HL-60/S4 (cell line): ENCODE measurements around the gene ELMOD1.

Experiments
- in situ Hi-C: fragments of 300-500 bp; cut with MboI; formaldehyde crosslinking; loops from 2 replicates; pipeline ENCODE4 v1.14.3; 2022; ENCODE audit warnings: low sequenced_read_pairs

The ELMOD1 gene

DNA sequence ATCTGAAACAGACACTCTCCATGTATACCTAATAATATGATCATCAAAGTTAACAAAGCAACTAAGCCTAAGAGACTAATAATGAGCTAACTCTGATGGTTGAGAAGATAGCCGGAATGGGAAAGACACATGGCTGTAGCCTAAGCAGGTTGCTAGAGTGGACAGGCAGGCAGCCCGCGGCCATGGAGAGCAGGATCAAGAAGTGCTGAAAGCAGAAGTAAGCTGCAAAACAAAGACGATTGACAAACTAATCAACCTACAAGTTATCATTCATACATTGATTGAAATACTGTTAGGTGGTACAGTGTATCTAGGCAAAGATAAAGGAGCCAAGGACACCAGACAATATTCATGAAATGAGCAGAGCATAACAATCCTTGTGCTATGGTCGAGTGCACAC lies 91.6 kb downstream of the ELMOD1 start:
- in situ Hi-C loops, result loop anchor here (5.0 kb wide), 1 partner anchor 115 kb away; the partner anchor contains the start of gene ALKBH8

DNA sequence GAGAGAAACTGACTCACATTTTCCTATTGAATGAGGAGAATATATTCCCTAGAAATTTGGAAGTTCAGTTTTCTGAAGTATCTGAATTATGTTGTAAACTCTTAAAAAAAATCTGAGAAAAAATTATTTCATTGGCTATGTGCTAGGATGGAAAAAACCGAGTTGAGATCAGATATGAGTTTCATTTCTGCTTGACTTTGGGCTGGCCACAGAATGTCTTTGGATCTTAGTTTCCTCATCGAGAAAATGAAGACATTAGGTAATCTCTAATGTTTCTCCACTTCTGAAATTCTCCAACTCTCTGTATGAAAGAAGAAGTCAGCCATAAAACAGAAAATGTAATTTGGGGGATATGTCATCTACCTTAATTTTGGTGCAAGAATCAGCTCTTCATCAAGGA lies 92.1 kb downstream of the ELMOD1 start:
- in situ Hi-C loops, result loop anchor here (5.0 kb wide), 1 partner anchor 116 kb away; the partner anchor contains the start of gene ALKBH8

DNA sequence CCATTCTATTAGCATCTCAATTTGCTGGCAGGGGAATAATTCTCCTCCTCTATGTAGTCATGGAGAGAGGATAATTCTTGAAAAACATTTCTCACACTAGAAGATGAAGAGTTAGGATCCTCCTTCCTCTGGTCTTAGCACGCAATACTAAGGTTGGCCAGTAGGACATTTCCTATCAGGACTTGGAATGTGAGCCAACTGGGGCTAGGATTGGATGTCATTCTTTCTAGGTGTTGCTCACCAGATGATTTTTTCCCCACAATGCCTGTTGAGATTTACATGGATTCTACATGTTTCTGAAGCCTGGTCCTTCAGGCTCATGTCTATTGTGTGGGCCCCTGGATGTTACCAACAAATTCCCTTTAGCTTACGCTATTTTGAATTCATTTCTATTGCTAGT lies 92.9 kb downstream of the ELMOD1 start:
- in situ Hi-C loops, result loop anchor here (5.0 kb wide), 1 partner anchor 117 kb away; the partner anchor contains the start of gene ALKBH8

DNA sequence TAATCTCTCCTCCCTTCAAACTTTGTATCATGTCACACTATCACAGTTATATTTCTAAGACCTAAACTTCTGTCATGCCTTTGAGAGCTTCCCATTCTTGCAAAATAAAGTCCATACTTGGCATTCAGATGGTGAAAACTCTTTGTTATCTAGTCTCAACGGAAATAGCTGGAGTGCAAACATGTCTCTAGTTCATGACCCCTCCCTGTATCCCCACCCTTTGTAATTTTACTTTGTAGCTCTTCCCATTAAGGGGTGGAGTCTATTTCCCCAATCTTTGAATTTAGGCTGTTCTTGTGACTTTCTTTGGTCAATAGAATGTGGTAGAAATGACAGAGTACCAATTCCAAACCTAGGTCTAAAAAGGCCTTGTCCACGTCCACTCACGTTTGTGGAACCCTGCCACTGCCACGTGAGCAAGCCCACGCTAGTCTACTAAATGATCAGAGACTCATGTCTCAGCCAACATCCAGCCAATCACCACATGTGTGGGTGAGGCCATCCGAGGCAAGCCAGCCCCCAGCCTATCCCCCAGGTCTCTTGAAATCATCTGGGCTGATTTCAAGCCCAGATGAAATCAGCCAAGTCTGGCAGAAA lies 97.5 kb downstream of the ELMOD1 start:
- in situ Hi-C loops, result no loop called here

DNA sequence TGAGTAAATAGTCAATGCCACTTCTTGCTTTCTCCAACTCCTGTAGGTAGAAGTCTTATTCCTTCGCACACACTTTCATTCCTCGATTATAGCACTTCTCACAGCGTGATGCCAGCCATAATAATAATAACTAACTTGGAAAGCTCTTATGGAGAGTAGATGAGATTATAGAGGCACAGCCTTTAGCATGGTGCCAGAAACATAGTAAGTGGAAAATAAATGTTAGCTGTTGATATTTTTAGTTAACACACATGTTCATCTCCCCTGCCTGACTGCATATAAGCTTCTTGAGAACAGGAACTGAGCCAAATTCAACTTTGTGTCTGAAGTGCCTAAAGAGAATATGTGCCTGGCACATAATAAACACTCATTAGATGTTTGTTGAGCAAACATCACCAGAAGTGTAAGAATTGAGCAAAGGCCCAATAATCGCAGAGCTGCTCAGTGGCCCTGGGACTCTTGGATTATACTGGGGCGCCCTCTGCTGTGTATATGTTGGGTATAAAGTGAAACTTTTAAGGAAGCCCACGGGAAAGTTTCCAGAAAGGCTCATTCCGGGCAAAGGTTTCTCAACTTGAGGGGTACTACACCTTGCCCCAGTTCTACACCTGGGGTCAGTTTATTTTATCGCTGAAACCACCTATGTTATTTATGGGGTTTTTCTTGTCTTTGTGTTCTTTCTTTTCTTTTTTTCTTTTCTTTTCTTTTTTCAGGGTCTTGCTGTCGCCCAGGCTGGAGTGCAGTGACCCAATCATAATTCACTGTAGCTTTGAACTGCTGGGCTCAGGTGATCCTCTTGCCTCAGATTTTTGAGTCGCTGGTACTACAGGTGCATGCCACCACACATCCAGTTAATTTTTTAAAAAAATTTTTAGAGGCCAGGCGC lies 98.6 kb downstream of the ELMOD1 start:
- in situ Hi-C loops, result no loop called here

DNA sequence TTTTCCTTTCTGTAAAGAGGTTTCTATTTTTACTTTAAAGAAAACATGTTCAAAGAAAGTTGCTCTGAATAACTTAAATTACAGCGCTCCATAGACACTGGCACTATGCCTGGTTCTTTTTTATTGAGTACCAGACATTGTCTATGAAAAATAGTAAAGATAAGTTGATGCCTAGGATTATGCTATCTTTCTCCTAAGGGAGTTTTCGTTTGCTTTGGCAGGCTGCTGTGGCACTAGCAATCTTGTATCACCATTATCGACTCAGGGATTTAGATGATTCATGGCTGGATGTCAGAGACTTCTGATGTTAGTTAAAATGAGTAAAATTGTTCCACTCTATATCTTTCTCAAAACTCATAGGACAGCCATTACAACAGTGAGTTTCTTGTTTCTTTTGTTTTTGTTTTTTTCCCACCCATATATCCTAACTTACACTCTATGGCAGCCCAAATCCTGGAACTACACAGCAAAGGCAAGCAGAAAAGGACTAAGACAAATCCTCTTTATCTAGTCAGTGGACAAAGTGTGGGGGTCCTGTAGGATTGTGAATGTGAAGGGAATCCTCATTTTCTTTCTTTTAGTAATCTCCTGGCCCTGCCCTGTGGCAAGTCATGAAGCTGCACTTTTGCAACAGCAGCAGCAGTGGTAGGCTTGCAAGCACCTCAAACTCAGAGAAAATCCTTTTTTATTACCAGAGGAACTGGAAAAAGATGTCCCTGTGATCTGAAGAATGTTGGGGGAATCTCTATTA lies 100.2 kb downstream of the ELMOD1 start:
- in situ Hi-C loops, result no loop called here

DNA sequence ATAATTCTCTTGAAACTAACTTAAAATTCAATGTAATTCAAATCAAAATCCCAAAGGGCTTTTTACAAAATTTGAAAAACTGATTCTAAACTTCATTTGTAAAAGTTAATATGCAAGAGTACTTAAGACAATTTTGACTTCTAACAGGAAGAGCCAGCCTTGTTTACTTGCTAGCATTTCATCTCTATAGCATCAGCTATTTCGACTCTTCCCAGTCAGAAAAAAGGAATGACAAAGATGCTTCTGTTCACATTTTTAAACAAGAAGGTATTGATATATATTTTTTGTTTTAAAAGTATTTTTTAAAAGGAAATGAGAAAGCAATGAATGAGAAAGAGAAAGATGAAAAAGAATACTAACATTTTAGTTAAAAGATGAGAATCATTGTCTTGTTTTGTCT lies 104.5 kb downstream of the ELMOD1 start:
- in situ Hi-C loops, result no loop called here

DNA sequence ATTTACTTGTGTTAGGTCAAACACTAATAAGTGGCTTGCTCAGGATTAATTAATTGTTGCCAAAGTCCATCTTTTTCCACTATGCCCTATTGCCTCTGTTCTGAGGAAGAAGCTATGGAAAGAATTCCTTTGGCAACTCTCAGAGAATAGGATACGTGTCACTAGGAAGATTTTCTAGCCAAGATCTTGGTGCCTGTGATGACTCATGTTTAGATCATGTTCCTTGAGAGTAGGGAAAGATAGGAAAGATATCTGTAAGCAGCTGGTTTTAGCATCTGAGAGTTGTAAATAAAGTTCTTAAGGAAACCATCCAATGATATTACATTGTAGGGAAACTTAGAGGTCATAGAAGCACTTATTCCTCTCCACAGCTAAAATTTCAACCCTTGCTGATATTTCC lies 105.2 kb downstream of the ELMOD1 start:
- in situ Hi-C loops, result no loop called here

DNA sequence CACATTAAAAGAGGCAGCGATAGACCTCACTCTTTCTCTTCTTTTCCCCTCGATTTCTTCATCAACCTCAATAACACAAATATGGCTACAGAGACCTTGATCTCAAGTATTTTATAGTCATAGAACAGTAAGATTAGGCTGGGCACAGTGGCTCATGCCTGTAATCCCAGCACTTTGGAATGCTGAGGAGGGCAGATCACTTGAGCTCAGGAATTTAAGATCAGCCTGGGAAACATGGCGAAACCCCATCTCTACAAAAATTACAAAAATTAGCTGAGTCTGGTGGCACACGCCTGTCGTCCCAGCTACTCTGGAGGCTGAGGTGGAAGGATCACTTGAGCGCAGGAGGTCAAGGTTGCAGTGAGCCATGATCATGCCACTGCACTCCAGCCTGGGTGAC lies 106.3 kb downstream of the ELMOD1 start:
- in situ Hi-C loops, result no loop called here

DNA sequence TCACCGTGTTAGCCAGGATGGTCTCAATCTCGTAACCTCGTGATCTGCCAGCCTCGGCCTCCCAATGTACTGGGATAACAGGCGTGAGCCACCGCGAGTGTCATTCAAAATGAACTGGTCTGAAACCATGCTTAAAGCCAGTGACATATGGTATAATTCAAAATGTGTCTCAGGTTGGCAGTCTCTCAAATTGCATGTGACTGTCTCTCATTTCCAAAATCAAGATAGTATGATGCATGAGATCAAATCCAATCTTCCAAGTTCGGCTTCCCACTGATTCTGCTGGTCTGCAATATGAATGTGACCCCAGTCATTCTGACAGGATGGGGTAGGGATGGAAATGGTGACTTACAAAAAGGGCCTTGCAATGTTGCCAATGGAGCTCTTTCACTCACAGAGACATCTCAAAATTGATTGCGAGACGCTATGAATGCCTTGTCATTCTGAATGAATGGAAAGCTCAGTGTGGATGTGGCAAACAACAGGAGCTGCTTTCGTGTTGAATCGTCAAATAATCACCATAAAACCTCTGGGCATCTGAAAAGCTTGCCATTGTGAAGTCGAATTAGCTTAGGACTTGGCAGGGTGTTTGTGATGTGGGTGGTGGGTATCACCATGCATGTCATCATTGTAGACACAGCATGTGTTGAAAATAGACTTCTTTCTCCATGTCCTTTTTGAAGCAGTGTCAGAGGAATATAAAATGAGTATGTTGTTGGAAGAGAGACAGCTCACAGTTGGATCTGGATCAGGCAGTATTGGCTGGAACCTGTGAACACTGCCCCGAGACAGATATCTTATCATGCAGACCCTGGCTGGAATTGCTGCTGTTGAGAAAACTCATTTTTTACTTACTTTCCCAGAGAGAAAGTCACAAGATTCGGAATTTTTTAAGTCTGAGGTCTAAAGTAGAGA lies 108.7 kb downstream of the ELMOD1 start:
- in situ Hi-C loops, result no loop called here

DNA sequence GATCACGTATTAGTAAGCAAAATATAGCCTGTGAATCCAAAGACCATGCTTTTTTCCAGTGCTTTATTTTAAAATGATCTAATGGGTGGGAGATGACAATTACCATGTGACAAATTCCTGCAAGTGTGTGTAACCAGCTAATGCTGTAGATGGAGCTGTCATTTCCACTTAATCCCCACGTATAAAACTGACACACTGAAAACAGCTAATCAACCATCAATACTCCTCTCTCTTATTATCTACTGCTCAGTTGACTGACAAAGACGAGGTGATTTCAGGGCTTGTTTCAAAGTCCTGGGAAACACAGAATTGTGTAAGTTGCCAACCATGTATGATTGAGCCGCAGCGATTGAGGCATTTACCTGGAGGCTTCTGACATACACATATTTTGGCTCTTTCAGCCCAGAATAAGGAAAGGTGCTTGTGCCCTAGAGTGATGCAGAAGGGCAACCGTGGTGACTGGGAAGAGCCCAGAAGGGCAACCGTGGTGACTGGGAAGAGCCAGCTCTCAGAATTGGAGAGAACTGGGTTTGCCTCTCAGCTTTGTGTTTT lies 111.2 kb downstream of the ELMOD1 start:
- in situ Hi-C loops, result no loop called here

DNA sequence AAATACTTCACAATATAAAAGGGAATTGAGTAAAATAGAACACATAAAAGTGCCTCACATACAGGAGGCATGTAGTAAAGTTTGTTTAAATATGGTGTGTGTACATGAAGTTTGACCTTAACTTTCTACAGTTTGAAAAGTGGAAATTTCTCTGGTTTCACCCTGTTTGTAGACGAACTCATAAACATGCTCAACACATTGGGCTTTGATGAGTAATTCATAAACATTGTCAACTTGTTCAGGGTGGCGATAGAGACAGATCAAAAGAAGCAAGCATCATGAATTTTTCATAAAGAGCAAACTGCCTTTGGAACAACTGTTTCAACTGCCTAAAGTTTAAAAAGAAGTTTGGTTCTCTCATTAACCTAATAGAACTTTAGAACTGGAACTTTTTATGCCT lies 111.8 kb downstream of the ELMOD1 start:
- in situ Hi-C loops, result no loop called here

DNA sequence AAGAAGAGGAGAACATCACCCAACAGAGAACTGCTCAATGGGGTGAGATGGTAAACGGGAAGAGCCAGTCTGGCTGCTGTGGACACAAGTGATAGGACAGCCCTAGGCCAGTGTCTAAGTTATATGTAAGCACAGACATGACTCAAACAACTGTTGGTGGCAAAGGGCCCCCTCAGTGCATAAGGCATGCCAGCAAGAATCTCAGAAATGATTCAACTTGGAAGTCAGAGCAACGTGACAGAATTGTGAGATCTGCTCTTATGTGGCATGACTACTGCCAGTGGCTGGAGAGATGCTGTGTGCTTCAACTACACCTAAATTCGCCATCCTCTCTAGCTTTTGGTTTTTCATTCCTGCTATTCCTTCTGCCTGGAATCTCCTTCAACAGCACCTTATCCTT lies 113.5 kb downstream of the ELMOD1 start:
- in situ Hi-C loops, result no loop called here

DNA sequence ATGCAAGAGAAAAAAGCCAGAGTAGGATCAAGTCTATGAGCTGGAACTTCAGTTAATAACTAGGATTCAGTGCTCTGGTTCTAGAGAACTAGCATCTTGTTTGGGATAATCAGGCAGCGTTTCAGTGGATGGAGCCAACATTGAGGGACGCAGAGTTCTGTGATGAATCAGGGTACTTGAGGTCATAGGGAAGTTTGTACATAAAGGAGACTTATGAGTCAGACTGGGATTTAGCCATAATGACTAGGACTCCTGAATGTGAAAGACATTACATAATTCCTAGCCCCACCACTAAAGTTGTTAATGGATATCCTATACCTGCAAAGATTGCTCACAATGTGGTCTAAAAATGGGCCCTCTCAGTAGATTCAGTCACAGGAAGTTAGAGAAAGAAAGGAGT lies 114.1 kb downstream of the ELMOD1 start:
- in situ Hi-C loops, result no loop called here

DNA sequence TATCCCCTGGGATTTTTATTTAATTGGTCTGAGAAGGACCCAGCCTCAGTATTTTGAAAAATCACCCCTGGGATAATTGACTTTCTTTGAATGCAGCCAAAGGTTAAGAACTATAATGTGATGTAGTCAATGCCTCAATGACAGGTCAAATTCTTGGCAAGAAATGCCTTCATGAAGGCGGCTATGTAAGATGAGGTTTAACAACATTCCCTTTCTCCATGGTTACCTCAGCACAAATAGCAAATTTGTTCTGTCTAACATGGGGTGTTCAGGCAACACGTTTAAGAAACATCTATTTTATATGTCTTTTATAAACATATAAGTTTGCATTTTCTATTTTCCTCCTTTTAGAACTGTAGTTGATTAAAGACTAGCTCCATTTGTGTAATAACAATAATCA lies 115.6 kb downstream of the ELMOD1 start:
- in situ Hi-C loops, result no loop called here

DNA sequence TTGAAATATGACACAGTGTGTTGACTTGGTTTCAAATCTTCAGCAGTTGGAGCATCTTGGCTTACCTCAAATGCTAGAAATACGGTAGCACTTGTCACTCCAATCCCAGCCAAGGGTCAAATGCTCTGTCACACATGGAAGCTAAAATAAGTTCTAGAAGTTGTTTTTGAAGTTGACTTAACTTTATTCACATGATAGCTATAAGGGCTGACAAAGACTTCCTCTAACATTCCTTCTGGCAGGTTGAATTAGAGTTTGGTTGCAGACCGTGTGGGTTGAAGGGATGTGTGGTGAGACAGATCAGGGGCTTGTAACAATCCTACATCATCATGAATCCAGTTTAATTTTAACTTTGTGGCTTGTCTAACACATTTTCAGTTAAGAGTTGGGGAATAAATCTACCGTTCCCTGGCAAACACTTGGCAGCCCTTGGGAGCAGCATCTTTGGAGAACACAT lies 116.3 kb downstream of the ELMOD1 start:
- in situ Hi-C loops, result no loop called here

DNA sequence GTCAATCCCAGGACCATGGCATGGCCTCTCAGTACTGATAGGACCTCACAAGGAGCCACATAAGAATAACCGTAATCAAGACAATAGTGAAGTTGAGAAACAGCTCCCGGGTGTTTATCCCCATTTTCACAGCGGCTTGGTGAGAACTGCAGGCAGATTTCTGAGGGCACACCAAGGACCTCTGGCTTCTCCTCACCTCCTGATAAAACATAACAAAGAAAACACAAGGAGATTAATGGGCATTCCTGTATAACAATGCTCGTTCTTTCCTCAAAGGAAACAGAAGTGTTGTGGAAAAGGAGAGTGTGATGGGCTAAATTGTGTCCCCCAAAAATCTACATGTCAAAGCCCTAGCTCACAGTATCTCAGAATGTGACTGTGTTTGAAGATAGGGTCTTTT lies 116.9 kb downstream of the ELMOD1 start:
- in situ Hi-C loops, result no loop called here

DNA sequence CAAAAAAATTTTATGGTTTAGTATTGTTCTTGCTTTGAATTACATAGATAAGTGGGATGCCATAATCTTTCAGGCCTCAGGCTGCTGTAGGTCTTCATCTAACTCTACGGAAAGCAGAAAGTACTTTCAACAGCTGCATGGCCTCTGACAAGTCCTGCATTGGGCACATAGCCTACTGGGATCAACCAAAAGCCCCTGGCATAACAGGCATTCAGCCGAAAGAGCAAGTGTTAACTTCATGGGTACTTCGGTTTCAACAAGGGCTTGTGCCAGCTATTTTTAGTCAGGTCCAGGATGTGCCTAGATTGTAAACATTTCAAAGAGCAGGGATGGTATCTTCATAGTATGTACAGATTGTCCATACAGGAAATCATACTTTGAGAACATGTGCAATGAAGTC lies 117.8 kb downstream of the ELMOD1 start:
- in situ Hi-C loops, result no loop called here

DNA sequence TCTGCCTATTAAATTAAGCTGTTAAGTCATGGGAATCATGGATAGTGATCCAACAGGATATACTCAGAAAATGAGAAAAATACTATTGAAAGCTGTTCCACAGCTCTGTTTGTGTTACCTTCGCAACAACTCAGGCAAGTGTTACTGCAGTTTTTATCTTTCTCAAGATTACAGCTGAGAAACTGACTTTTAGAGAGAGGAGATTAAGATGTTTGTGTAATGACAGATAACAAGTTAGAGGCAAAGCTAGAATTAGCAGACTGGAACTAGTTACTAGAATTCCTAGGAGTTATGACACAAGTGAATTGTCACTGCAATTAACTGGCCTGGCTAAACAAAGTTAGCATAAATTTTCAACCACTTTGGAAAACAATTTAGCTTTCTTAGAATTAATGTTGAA lies 119.4 kb downstream of the ELMOD1 start:
- in situ Hi-C loops, result no loop called here
